GM21390 (cell line): ENCODE measurements around the gene VGLL3.
"Not testable (repeated sequence)": the region's sequence is repeated elsewhere in the genome, so short reads cannot be mapped to it uniquely, and the experiment has no call there.

ENCODE experiments used
- ATAC-seq: cut with Tn5 transposase; IDR thresholded peaks from one replicate; pipeline ENCODE4 v1.9.1; 2021; ENCODE audit not compliant: unreplicated experiment

The VGLL3 gene

GRCh38 chr3:86989611-86990010 lies 1.3 kb downstream of the VGLL3 start:
- no peak for ATAC-seq

- no peak for ATAC-seq
Observed at GRCh38 chr3:86989006-86989405, 1.9 kb downstream of the VGLL3 start.

- no peak for ATAC-seq
Observed at GRCh38 chr3:86988235-86988634, 2.7 kb downstream of the VGLL3 start.

- ATAC-seq: no peak
Observed at GRCh38 chr3:86987421-86987715, 3.6 kb downstream of the VGLL3 start.

- no peak for ATAC-seq
Observed at GRCh38 chr3:86986671-86987420, 4.1 kb downstream of the VGLL3 start.

- no peak for ATAC-seq
Observed at GRCh38 chr3:86985181-86985826, 5.6 kb downstream of the VGLL3 start.

- ATAC-seq: no peak
Observed at GRCh38 chr3:86984271-86984670, 6.7 kb downstream of the VGLL3 start.

GRCh38 chr3:86982883-86983282 lies 8.1 kb downstream of the VGLL3 start:
- ATAC-seq: no peak

GRCh38 chr3:86978111-86978551 lies 12.8 kb downstream of the VGLL3 start:
- no peak for ATAC-seq

GRCh38 chr3:86976219-86976618 lies 14.7 kb downstream of the VGLL3 start:
- ATAC-seq: no peak

GRCh38 chr3:86974177-86974576 lies 16.8 kb downstream of the VGLL3 start:
- ATAC-seq: not testable (repeated sequence)

GRCh38 chr3:86973440-86973839 lies 17.5 kb downstream of the VGLL3 start:
- no peak for ATAC-seq

GRCh38 chr3:86969500-86970189 lies 21.3 kb downstream of the VGLL3 start:
- ATAC-seq: peak; percentile 75

- no peak for ATAC-seq
Observed at GRCh38 chr3:86968244-86968932, 22.6 kb downstream of the VGLL3 start.

GRCh38 chr3:86967062-86967461 lies 23.9 kb downstream of the VGLL3 start:
- ATAC-seq: no peak

- ATAC-seq: no peak
Observed at GRCh38 chr3:86965166-86965565, 25.8 kb downstream of the VGLL3 start.

GRCh38 chr3:86963611-86964010 lies 27.3 kb downstream of the VGLL3 start:
- ATAC-seq: no peak

- no peak for ATAC-seq
Observed at GRCh38 chr3:86961297-86961696, 29.7 kb downstream of the VGLL3 start.

GRCh38 chr3:86960550-86960949 lies 30.4 kb downstream of the VGLL3 start:
- no peak for ATAC-seq

- no peak for ATAC-seq
Observed at GRCh38 chr3:86958534-86958933, 32.4 kb downstream of the VGLL3 start.

- ATAC-seq: no peak
Observed at GRCh38 chr3:86954747-86955146, 36.2 kb downstream of the VGLL3 start.

- no peak for ATAC-seq
Observed at GRCh38 chr3:86954226-86954625, 36.7 kb downstream of the VGLL3 start.
